ENCODE results near the gene RYR3. TPM values are rescaled to one million over a fixed set of nuclear protein-coding genes. Genes with fewer than 3 reads are reported as not detected.

Gene RYR3
- total RNA-seq, 1 experiment from 2014 or later, result 0.69 TPM

DNA sequence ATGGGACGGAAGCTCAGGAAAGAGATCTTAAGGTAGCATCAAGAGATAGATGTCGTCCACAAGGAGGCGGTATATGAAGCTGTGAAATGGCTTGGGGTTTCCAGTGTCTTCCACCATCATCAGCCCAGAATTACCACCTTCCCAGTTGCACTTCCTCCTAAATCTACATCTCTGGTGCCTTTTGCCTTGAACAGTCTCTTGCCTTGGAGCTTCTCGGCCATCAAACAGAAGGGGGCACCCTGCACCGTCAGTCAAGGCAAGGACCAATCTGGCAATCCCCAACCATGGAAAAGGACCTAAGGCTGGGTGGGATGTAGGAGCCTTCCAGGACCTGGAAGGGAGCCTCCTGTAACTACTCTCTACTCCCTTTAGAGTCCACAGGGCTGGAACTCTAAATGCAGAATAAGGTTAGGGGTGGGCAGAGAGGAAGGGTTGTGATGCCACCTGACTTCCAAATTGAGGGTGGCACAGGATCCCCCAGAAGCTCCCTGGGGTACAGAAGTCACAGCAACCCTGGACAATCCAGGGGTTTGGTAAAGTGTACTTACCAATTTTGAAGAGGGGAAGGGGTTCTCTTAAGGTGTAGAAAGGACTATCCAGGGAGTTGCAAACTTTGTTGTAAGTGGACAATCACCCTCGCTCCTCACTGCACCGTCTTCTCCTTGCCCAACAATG, 1.0 kb upstream of the RYR3 start:
- Histone ChIP-seq H3K4me3 (ENCODE audit: insufficient read depth, low read depth, low read length) (no peak overlapping the region), H3K27me3 (ENCODE audit: control insufficient read depth, insufficient read depth, low read length) (peaks cover 30% of the 10 kb centered on the region), H3K36me3 (replicated peaks; ENCODE audit: control insufficient read depth, insufficient read depth, low read length) (no peaks in the 10 kb centered on the region)
- DNase-seq, result peak; percentile 57

DNA sequence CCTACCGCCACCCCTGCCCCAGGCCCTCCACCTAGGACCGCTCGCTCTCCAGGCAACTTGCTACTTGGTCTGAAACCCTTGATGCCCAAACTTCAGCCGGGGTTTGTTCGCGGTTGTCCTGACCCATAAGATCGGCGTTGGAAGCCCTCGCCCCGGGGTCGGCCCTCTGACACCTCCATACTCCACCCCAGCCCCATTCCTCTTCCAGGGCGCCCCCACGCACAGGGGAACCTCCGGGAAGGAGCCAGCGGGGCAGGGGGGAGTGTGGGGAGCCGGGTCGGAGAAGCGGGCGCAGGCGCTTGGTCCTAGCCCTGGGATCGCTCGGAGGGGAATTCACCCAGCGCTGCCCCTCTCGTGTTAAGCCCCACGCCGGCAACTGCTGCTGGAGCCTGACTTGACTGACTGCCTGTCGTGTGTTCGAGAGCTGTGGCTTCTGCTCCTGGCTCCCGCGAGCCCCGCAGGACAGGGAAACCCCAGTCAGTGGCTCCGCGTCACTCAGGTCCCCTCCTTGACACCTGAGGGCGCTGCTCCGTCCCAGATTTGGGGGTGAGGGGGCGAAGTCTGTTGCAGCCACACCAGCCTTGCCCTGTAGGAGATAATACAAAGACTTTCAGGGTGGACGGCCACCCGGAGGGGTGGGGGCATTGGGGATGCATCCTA, 675 bp downstream of the RYR3 start:
- Histone ChIP-seq H3K27me3 (ENCODE audit: control insufficient read depth, insufficient read depth, low read length) (peaks cover 30% of the 10 kb centered on the region), H3K36me3 (replicated peaks; ENCODE audit: control insufficient read depth, insufficient read depth, low read length) (no peaks in the 10 kb centered on the region), H3K4me3 (ENCODE audit: insufficient read depth, low read depth, low read length) (peak overlapping the region; percentile 61)
- DNase-seq, result peak; percentile 79

DNA sequence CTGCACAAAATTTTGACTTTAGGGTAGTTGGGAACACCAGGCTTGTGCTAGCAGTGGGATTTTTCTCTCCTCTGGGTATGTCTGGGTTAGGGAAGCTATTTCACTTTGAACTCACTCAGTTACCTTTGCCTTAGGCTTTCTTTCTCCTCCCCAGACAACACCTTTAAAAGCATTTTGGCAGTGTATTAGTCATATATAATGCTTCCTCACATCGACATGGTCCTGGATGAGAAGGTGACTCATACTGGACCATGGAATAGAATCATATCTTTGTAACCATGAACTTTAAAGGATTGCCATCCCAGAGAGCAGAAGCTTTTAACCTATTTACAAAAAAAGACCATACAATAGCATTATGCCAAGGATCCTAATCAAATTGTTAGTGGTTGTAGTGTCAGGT, 2.7 kb downstream of the RYR3 start:
- DNase-seq, result no peak
- Histone ChIP-seq H3K4me3 (ENCODE audit: insufficient read depth, low read depth, low read length) (no peak overlapping the region), H3K36me3 (replicated peaks; ENCODE audit: control insufficient read depth, insufficient read depth, low read length) (no peaks in the 10 kb centered on the region), H3K27me3 (ENCODE audit: control insufficient read depth, insufficient read depth, low read length) (peaks cover 30% of the 10 kb centered on the region)

GRCh38 chr15:33314069-33314468, 3.3 kb downstream of the RYR3 start:
- H3K27me3 ChIP-seq (ENCODE audit: control insufficient read depth, insufficient read depth, low read length), result peaks cover 30% of the 10 kb centered on the region
- no peak overlapping the region for H3K4me3 ChIP-seq (ENCODE audit: insufficient read depth, low read depth, low read length)
- no peak for DNase-seq
- no peaks in the 10 kb centered on the region for H3K36me3 ChIP-seq (replicated peaks; ENCODE audit: control insufficient read depth, insufficient read depth, low read length)

DNA sequence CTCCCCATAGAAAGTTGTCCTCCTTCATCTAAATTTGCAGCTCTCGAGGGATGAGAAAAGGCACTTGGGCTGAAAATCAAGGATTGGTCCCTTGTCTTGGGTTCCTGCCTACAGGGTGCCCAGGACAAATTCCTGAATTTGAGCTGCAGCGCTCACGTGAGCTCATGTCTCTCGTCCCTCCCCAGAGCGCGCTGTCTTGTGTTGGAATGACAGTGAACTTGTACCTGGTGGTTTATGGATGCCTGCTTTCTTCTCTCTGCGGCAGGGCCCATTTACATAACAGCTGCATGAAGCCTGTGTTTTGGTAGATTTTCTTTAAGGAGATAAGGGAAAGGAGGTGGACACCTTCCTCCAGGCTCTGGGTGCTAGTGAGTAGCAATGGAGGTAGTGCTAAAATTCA, 4.3 kb downstream of the RYR3 start:
- Histone ChIP-seq H3K36me3 (replicated peaks; ENCODE audit: control insufficient read depth, insufficient read depth, low read length) (no peaks in the 10 kb centered on the region), H3K27me3 (ENCODE audit: control insufficient read depth, insufficient read depth, low read length) (peaks cover 26% of the 10 kb centered on the region), H3K4me3 (ENCODE audit: insufficient read depth, low read depth, low read length) (no peak overlapping the region)
- DNase-seq, result peak; percentile 37

- Histone ChIP-seq H3K36me3 (replicated peaks; ENCODE audit: control insufficient read depth, insufficient read depth, low read length) (no peaks in the 10 kb centered on the region), H3K27me3 (ENCODE audit: control insufficient read depth, insufficient read depth, low read length) (peaks cover under 1% of the 10 kb centered on the region; the same call in 1 of the 2 replicates), H3K4me3 (ENCODE audit: insufficient read depth, low read depth, low read length) (no peak overlapping the region)
- DNase-seq, result no peak
Measured at GRCh38 chr15:33317896-33318295, 7.1 kb downstream of the RYR3 start.

DNA sequence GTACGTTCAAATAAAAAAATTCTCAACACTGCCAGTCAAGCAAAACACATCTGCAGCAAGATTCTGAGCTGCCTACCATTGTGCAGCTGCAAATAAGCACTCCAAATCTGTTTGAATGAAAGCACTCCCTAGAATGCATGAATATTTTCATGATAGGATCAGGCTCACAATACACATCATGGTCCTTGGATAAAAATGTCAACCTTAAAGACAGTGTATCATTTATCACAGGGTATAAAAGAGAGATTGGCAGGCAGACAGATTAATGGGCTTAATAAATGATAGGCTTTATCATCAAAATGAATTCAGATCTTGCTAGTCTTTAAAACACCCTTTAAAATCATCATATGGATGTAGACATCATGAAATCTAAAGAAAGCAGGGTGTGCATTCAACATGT, 9.2 kb downstream of the RYR3 start:
- DNase-seq, result no peak

DNA sequence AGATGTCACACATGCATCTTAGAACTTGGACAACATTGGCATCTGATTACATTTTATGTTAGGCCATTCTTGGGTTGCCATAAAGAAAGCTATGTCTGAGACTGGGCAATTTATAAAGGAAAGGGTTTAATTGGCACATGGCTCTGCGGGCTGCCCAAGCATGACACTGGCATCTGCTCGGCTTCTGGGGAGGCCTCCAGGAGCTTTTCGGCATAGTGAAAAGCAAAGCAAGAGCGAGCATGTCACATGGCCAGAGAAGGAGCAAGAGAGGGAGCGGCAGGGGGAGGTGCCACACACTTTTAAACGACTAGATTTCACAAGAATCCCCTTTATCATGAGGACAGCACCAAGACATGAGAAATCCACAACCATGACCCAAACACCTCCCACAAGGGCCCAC, 11.3 kb downstream of the RYR3 start:
- no peaks in the 10 kb centered on the region for H3K36me3 ChIP-seq (replicated peaks; ENCODE audit: control insufficient read depth, insufficient read depth, low read length)
- no peaks in the 10 kb centered on the region for H3K27me3 ChIP-seq (ENCODE audit: control insufficient read depth, insufficient read depth, low read length)

More for the DNA sequence above, 9.2 kb downstream of the RYR3 start:
- Histone ChIP-seq H3K4me3 (ENCODE audit: insufficient read depth, low read depth, low read length) (no peak overlapping the region), H3K27me3 (ENCODE audit: control insufficient read depth, insufficient read depth, low read length) (no peaks in the 10 kb centered on the region), H3K36me3 (replicated peaks; ENCODE audit: control insufficient read depth, insufficient read depth, low read length) (no peaks in the 10 kb centered on the region)

DNA sequence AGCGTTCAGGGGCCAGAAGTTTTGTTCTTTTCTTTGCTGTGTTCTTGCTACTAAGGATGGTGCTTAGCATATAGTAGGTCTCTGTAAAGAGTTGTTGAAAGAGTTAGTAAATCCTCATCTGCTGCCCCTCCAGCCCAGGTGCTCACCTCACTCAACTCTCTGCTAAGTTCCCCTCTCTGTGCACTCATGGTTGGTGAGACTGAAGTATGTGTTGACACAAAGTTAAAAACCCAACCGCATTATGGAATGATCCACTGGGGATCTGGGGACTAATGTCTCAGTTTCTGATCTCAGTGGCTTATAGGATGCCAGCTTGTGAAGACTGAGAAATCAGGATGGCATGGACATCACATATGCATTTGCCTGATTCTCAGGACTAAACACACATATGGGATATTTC, 13.8 kb downstream of the RYR3 start:
- DNase-seq, result no peak
- no peak overlapping the region for H3K4me3 ChIP-seq (ENCODE audit: insufficient read depth, low read depth, low read length)
- no peaks in the 10 kb centered on the region for H3K27me3 ChIP-seq (ENCODE audit: control insufficient read depth, insufficient read depth, low read length)
- no peaks in the 10 kb centered on the region for H3K36me3 ChIP-seq (replicated peaks; ENCODE audit: control insufficient read depth, insufficient read depth, low read length)

More for the DNA sequence above, 11.3 kb downstream of the RYR3 start:
- no peak for DNase-seq
- no peak overlapping the region for H3K4me3 ChIP-seq (ENCODE audit: insufficient read depth, low read depth, low read length)

- DNase-seq, result no peak
- H3K36me3 ChIP-seq (replicated peaks; ENCODE audit: control insufficient read depth, insufficient read depth, low read length), result no peaks in the 10 kb centered on the region
- H3K4me3 ChIP-seq (ENCODE audit: insufficient read depth, low read depth, low read length), result no peak overlapping the region
- H3K27me3 ChIP-seq (ENCODE audit: control insufficient read depth, insufficient read depth, low read length), result no peaks in the 10 kb centered on the region
Measured at GRCh38 chr15:33326908-33327307, 16.1 kb downstream of the RYR3 start.

- Histone ChIP-seq H3K27me3 (ENCODE audit: control insufficient read depth, insufficient read depth, low read length) (no peaks in the 10 kb centered on the region), H3K36me3 (replicated peaks; ENCODE audit: control insufficient read depth, insufficient read depth, low read length) (no peaks in the 10 kb centered on the region), H3K4me3 (ENCODE audit: insufficient read depth, low read depth, low read length) (no peak overlapping the region)
- no peak for DNase-seq
Measured at GRCh38 chr15:33328106-33328505, 17.3 kb downstream of the RYR3 start.

DNA sequence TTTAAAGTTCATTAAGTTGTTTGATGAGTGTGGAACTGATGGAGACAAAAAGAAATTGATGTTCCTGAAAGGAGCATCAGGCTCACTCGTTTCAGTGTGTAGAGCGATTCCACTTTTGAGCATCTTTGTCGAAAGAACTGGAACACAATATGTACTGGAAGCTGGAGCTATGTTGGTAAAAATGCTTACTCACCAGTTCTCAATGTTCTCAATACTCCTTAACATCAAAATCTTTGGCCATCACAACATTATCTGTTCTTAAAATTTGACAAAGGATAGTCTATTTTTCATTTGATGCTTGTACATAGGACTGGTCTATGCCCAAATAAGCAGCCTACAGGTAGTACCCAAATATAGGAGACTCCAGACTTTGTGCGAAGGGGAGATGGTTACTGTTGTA, 18.7 kb downstream of the RYR3 start:
- H3K27me3 ChIP-seq (ENCODE audit: control insufficient read depth, insufficient read depth, low read length), result no peaks in the 10 kb centered on the region
- H3K4me3 ChIP-seq (ENCODE audit: insufficient read depth, low read depth, low read length), result no peak overlapping the region
- H3K36me3 ChIP-seq (replicated peaks; ENCODE audit: control insufficient read depth, insufficient read depth, low read length), result no peaks in the 10 kb centered on the region
- no peak for DNase-seq

DNA sequence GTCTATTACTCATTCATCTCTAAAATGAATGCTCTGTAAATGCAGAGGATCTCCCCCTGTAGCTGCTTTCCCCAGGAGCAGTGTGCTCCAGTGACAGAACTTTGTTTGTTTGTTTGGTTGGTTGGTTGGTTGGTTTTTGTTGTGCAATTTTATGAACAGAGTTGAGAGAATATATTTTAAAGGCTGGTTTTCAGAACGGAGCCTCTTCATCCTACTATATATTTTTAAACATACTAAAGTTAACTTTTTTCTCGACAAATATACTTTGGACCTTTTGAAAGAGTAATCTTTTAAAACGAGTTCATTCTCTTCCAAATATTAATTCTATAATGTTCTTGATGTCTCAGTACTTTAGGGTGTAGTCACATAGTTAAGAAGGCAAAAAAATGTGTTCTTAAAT, 20.2 kb downstream of the RYR3 start:
- Histone ChIP-seq H3K36me3 (replicated peaks; ENCODE audit: control insufficient read depth, insufficient read depth, low read length) (no peaks in the 10 kb centered on the region), H3K27me3 (ENCODE audit: control insufficient read depth, insufficient read depth, low read length) (no peaks in the 10 kb centered on the region), H3K4me3 (ENCODE audit: insufficient read depth, low read depth, low read length) (no peak overlapping the region)

DNA sequence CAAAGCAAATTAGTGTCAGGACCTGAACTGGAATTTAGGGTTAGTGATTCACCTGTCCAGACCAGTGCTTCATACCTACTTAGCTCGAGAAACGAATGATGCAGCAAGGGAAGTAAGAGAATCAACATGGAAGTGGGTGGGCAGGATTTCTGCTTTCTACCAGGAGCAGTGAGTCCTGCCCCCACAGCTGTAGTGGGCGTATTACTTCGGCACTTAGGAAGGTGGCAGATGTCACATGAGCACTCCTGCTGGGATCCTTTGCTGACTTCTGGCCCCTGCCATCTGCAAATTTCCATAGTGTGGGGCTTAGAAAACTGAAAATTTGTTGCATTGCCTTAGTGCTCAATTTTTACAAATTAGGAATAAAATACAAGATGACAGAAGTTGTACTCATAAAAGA, 31.2 kb downstream of the RYR3 start:
- Histone ChIP-seq H3K36me3 (replicated peaks; ENCODE audit: control insufficient read depth, insufficient read depth, low read length) (no peaks in the 10 kb centered on the region), H3K4me3 (ENCODE audit: insufficient read depth, low read depth, low read length) (no peak overlapping the region), H3K27me3 (ENCODE audit: control insufficient read depth, insufficient read depth, low read length) (no peaks in the 10 kb centered on the region)
- DNase-seq, result peak; percentile 33

More for the DNA sequence above, 20.2 kb downstream of the RYR3 start:
- DNase-seq, result no peak

DNA sequence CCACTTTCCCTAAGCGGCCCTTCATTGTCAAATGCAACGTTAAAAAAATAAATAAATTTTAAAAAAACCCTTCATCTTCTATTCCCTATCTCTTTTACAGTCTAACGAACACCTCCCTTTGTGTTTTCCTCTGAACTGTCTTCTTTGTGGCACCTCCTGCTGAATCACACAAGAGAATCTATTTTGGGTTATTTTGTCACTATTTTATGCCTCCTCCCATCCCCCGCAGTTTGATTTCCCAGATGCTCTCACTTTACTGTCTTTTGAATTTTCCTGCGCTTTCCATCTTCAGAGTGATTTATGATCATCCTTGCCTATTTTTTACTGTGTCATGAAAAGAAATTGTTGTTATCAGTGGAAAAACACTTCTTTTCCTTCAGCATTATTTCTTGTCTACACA, 32.5 kb downstream of the RYR3 start:
- no peaks in the 10 kb centered on the region for H3K27me3 ChIP-seq (ENCODE audit: control insufficient read depth, insufficient read depth, low read length)
- no peak overlapping the region for H3K4me3 ChIP-seq (ENCODE audit: insufficient read depth, low read depth, low read length)
- H3K36me3 ChIP-seq (replicated peaks; ENCODE audit: control insufficient read depth, insufficient read depth, low read length), result no peaks in the 10 kb centered on the region
- DNase-seq, result no peak

Data from H7 (cell line).